Endothelial cell (in vitro differentiated cells): Measurements from ENCODE around the gene OLFM1. TPM values are rescaled to one million over a fixed set of nuclear protein-coding genes. Genes with fewer than 3 reads are reported as not detected.
"Not testable (repeated sequence)": the region's sequence is repeated elsewhere in the genome, so short reads cannot be mapped to it uniquely, and the experiment has no call there.

Experiments used
- DNase-seq: peaks from one replicate; pipeline ENCODE4 v3.0.0; 2021; ENCODE audit warnings: low spot score
- H3K27ac Mint-ChIP-seq: one replicate; pipeline ENCODE4 v1.8.0; 2021; ENCODE audit warnings: mixed read lengths, inconsistent platforms; ENCODE audit not compliant: unreplicated experiment
- H3K27me3 Mint-ChIP-seq: one replicate; pipeline ENCODE4 v1.8.0; 2021; ENCODE audit warnings: mild to moderate bottlenecking, moderate library complexity, mixed read lengths, inconsistent platforms; ENCODE audit not compliant: unreplicated experiment
- H3K36me3 Mint-ChIP-seq: one replicate; pipeline ENCODE4 v1.8.0; 2021; ENCODE audit warnings: mild to moderate bottlenecking, low read depth, mixed read lengths, inconsistent platforms; ENCODE audit not compliant: unreplicated experiment
- H3K4me1 Mint-ChIP-seq: one replicate; pipeline ENCODE4 v1.8.0; 2021; ENCODE audit warnings: mild to moderate bottlenecking, mixed read lengths, inconsistent platforms; ENCODE audit not compliant: unreplicated experiment
- H3K4me3 Mint-ChIP-seq: one replicate; pipeline ENCODE4 v1.8.0; 2021; ENCODE audit warnings: mild to moderate bottlenecking, mixed read lengths, inconsistent platforms; ENCODE audit not compliant: unreplicated experiment
- H3K9me3 Mint-ChIP-seq: one replicate; pipeline ENCODE4 v1.8.0; 2021; ENCODE audit warnings: mixed read lengths, inconsistent platforms; ENCODE audit not compliant: unreplicated experiment
- total RNA-seq: library from RNA; stranded (reverse); fragmentation: NEBNext Ultra II Directional; extraction: Animal tissue kit (Norgen Biotek cat#: 25700); gene quantifications from one replicate; pipeline ENCODE4 v1.2.1, GENCODE V29; 2021; ENCODE audit not compliant: unreplicated experiment
- TF ChIP-seq, protein P1 (sequence below): fragments of 200-600 bp; sonication (generic); IDR thresholded peaks from one replicate; pipeline ENCODE4 v1.5.0; 2021; ENCODE audit warnings: antibody characterized with exemption; ENCODE audit not compliant: unreplicated experiment

OLFM1 gene
- total RNA-seq, 1 donor from 2014 or later: 0.74 TPM

DNA sequence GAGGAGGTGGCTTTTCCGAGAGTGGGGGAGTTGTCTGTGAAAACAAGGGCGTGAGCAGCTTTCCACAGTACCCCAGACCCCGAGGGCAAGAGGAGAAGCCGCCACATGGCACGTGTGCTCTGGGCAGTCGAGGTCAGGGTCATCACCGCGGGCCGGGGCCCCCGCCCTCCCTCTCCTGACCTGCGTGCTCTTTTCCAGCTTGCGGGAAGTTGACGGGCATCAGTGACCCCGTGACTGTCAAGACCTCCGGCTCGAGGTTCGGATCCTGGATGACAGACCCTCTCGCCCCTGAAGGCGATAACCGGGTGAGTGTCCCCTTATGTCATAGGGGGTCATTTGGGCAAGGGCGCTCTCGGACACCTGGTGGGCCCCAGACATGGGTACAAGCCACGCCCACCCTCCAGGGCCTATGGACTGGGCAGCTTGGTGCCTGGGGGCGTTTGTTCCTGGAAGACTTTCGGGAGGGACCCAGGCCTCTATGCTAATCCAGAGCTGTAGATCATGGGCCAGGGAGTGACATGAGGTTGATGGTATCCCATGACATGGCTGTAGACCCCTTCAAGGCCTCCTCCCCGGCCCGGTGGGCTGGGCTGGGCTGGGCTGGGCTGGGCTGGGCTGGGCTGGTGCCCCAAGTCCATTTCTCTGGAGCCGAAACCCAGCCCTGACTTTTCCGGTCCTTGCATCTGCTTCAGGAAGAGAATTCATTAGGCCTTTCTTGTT is 19.2 kb downstream of the OLFM1 start:
- H3K27ac Mint-ChIP-seq: no peak overlapping the region
- no peak for DNase-seq
- no peak overlapping the region for H3K4me3 Mint-ChIP-seq
- no peaks in the 10 kb centered on the region for H3K9me3 Mint-ChIP-seq
- H3K36me3 Mint-ChIP-seq: no peaks in the 10 kb centered on the region
- TF ChIP-seq, protein P1, sequence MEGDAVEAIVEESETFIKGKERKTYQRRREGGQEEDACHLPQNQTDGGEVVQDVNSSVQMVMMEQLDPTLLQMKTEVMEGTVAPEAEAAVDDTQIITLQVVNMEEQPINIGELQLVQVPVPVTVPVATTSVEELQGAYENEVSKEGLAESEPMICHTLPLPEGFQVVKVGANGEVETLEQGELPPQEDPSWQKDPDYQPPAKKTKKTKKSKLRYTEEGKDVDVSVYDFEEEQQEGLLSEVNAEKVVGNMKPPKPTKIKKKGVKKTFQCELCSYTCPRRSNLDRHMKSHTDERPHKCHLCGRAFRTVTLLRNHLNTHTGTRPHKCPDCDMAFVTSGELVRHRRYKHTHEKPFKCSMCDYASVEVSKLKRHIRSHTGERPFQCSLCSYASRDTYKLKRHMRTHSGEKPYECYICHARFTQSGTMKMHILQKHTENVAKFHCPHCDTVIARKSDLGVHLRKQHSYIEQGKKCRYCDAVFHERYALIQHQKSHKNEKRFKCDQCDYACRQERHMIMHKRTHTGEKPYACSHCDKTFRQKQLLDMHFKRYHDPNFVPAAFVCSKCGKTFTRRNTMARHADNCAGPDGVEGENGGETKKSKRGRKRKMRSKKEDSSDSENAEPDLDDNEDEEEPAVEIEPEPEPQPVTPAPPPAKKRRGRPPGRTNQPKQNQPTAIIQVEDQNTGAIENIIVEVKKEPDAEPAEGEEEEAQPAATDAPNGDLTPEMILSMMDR: no peak
- no peaks in the 10 kb centered on the region for H3K4me1 Mint-ChIP-seq
- H3K27me3 Mint-ChIP-seq: no peaks in the 10 kb centered on the region

DNA sequence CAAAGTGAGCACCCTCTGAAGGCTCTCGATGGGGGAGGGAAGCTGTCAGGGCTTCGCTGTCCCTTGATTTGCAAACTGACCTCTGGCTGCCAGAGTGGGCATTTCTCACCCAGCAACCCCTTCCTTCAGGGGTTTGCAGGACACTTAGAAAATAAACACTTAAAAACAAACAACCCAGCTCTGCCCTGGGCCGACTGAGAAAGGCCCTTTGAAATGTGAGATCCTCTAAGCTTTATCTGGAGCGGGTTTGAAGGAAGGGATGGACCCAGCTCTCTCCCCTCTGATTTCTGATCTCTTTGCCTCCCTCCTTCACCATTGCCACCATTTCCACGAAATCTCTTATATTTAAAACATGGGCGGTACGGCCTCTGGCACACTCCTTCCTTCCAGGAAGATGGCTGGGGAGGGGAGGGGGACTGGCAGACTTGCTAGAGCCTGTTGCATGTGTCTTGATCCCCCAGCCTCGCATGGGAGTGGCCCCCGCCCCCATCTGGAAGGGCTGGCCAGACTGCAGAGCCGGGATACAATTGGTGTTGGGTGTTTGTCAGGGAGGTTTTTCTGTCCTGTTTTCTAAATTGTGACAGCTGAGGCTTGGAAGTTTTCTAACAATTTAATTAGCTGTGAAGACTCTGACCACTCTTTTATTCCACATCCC is 20.2 kb downstream of the OLFM1 start:
- Mint-ChIP-seq H3K4me3 (no peak overlapping the region), H3K4me1 (no peaks in the 10 kb centered on the region), H3K36me3 (no peaks in the 10 kb centered on the region), H3K27me3 (peaks cover 2% of the 10 kb centered on the region), H3K9me3 (no peaks in the 10 kb centered on the region), H3K27ac (no peak overlapping the region)
- TF ChIP-seq, protein P1: no peak
- DNase-seq: no peak

DNA sequence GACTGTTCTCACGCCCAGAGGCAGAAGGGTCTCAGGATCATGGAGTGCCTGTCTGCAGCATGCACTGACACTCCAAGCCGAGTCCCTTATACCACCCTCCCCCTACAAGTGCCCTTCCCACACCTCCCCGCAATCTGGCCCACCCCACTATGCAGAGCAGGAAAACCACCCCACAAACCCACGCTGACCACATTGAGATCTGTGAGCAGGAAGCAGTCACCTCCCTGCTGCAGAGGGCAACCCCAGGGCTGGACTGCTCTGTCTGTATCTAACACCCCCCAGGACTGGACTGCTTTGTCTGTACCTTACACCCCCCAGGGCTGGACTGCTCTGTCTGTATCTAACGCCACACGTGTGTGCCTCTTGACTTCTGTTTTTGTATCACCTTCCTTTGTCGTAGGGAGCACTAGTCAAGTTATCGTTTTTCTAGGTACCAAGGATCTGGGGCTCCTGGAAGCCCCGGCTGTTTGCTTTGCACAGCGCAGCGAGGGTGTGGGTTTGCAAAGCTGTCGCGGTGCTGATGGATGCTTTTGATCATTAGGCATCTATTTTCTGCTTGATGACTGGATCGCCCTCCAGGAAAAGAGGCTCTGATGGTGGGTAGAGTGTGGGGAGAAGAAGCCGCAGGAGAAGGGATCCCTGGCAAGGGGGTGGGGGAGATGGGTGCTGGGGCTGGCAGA is 21.5 kb downstream of the OLFM1 start:
- Mint-ChIP-seq H3K27me3 (peaks cover 5% of the 10 kb centered on the region), H3K27ac (no peak overlapping the region), H3K4me3 (no peak overlapping the region), H3K9me3 (no peaks in the 10 kb centered on the region), H3K4me1 (no peaks in the 10 kb centered on the region), H3K36me3 (no peaks in the 10 kb centered on the region)
- TF ChIP-seq, protein P1: no peak
- no peak for DNase-seq

DNA sequence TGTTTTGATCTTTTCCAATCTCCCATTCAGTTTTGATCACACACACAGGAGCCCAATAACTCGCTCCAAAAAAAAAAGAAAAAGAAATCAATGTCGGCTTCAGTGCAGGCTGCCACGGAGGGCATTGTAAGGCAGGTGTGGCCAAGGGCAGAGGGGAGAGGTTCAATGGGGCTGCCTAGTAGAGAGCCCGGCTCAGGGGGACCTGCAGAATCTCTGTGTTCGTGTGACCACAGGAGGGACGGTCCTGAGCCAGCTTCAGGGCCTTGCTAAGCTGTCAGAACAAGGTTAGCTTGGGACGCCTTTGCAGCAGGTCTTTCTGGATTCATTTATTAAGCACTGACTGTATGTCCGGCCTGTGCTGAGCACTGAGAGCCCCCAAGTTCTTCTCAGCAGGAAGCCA is 22.2 kb downstream of the OLFM1 start:
- H3K4me3 Mint-ChIP-seq: no peak overlapping the region
- H3K27me3 Mint-ChIP-seq: peaks cover 5% of the 10 kb centered on the region
- no peaks in the 10 kb centered on the region for H3K9me3 Mint-ChIP-seq
- TF ChIP-seq, protein P1: no peak
- H3K27ac Mint-ChIP-seq: no peak overlapping the region
- H3K36me3 Mint-ChIP-seq: no peaks in the 10 kb centered on the region
- DNase-seq: no peak
- H3K4me1 Mint-ChIP-seq: no peaks in the 10 kb centered on the region

DNA sequence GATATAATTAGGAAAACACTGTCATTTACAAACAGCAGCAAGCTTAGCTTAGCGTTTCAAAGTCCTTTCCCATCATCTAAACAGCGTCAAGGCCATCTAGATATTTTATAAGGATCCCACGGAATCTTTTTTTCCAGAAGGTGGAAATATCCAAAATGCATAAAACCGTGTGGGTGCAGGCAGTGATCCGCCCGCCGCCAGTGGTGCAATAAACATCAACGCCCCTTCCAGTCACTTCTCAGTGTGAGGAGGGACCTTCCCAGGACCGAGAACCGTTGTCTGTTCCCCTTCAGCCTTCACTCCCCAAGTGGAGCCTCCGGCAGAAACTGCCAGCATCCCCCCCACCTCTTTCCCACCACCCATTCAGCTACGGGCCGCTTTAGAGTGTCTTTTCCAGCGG is 22.9 kb downstream of the OLFM1 start:
- H3K4me1 Mint-ChIP-seq: no peaks in the 10 kb centered on the region
- no peak overlapping the region for H3K4me3 Mint-ChIP-seq
- no peaks in the 10 kb centered on the region for H3K36me3 Mint-ChIP-seq
- no peak overlapping the region for H3K27ac Mint-ChIP-seq
- H3K27me3 Mint-ChIP-seq: peaks cover 5% of the 10 kb centered on the region
- TF ChIP-seq, protein P1: no peak
- no peaks in the 10 kb centered on the region for H3K9me3 Mint-ChIP-seq
- DNase-seq: no peak

DNA sequence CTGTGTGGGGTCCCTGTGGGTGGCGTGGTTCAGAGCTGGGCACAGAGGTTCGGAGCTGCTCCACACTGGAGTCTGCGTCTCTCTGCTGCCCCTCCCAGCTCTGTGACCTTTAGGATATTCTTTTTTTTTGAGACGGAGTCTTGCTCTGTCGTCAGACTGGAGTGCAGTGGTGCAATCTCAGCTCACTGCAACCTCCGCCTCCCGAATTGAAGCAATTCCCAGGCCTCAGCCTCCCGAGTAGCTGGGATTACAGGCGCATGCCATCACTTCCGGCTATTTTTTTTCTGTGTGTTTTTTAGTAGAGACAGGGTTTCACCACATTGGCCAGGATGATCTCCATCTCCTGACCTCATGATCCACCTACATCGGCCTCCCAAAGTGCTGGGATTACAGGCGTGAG is 24.1 kb downstream of the OLFM1 start:
- DNase-seq, H3K36me3 Mint-ChIP-seq, H3K4me3 Mint-ChIP-seq, H3K9me3 Mint-ChIP-seq, H3K27me3 Mint-ChIP-seq, H3K27ac Mint-ChIP-seq, H3K4me1 Mint-ChIP-seq: not testable (repeated sequence)
